HAP-1 (cell line): ENCODE results near the gene G6PD.
"Not testable (repeated sequence)": the region's sequence is repeated elsewhere in the genome, so short reads cannot be mapped to it uniquely, and the experiment has no call there.

Experiments
- DNase-seq, 2 experiments: peaks; one replicate each; pipeline ENCODE4 v3.0.0-alpha.2; 2016 to 2020; ENCODE audit warnings: low spot score in 2 of 2
- H3K27me3 ChIP-seq: fragments of 250-450 bp; sonication (Bioruptor Pico); 2 replicates; pipeline ENCODE4 v1.5.1; 2020; ENCODE audit warnings: low read depth, mild to moderate bottlenecking, moderate library complexity
- H3K36me3 ChIP-seq: fragments of 250-450 bp; sonication (Bioruptor Pico); replicated peaks from 2 replicates; pipeline ENCODE4 v1.5.1; 2020; ENCODE audit warnings: mild to moderate bottlenecking
- H3K4me1 ChIP-seq: fragments of 250-450 bp; sonication (Bioruptor Pico); 2 replicates; pipeline ENCODE4 v1.5.1; 2020; ENCODE audit warnings: mild to moderate bottlenecking
- H3K4me3 ChIP-seq: fragments of 250-450 bp; sonication (Bioruptor Pico); 2 replicates; pipeline ENCODE4 v1.5.1; 2020; ENCODE audit warnings: mild to moderate bottlenecking, moderate library complexity
- H3K9me3 ChIP-seq: fragments of 250-450 bp; sonication (Bioruptor Pico); 2 replicates; pipeline ENCODE4 v1.5.1; 2020; ENCODE audit warnings: mild to moderate bottlenecking, moderate library complexity
- in situ Hi-C: fragments of 300-500 bp; cut with MboI; formaldehyde crosslinking; loops from 3 replicates; pipeline ENCODE4 v1.14.3; 2020; ENCODE audit warnings: low sequenced_read_pairs, inconsistent platforms, mixed read lengths

The G6PD gene

DNA sequence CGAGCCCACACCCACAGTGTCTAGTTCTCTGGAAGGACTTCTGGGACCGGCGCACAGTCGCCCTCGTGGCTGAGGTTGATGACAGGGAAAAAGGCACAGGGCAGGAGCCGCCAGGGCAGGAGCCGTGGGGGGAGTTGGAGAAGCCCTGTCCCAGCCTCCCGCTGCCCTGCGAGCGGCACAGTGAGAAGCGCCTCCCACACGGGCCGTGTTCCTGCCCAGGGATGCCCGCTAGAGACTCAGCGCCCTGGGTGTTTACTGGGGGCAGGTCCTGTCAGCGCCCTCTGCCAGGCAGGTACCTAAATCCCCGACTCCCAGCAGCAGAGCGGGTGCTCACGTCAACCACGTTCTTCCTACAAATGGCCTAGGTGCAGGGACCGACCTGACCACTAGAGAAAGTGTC is 12.2 kb upstream of the G6PD start:
- not testable (repeated sequence) for H3K27me3 ChIP-seq, DNase-seq

DNA sequence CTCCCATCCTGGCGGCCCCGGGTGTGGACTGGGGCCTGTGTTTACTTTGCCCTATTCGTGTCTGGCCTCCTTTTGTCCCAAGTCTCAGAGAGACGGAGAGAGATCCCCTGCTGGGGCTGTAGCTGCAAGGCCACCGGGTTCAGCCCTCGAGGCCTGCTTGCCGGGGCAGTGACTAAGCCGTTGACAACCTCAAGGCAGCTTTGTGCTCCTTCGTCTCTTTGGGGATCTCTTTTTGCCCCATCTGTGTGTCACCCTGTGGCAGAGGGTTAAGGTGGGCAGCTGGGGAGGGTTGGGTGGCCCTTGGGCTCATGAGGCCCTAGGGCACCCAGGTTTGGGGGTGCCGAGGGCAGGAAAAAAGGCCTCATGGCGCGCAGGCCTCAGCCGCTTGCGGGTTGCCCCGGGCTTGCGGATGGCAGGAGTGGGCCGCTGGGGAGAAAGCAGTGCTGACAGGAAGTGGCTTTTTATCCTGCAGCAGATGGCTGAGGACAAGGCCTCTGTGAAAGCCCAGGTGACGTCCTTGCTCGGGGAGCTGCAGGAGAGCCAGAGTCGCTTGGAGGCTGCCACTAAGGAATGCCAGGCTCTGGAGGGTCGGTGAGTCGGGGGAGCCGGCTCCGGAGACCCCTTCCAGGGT is 11.5 kb upstream of the G6PD start:
- H3K4me1 ChIP-seq, DNase-seq, in situ Hi-C loops, H3K4me3 ChIP-seq, H3K9me3 ChIP-seq, H3K27me3 ChIP-seq: not testable (repeated sequence)
- H3K36me3 ChIP-seq: peaks cover 11% of the 10 kb centered on the region

More for the DNA sequence above, 12.2 kb upstream of the G6PD start:
- in situ Hi-C loops, H3K36me3 ChIP-seq, H3K4me1 ChIP-seq, H3K4me3 ChIP-seq, H3K9me3 ChIP-seq: not testable (repeated sequence)

DNA sequence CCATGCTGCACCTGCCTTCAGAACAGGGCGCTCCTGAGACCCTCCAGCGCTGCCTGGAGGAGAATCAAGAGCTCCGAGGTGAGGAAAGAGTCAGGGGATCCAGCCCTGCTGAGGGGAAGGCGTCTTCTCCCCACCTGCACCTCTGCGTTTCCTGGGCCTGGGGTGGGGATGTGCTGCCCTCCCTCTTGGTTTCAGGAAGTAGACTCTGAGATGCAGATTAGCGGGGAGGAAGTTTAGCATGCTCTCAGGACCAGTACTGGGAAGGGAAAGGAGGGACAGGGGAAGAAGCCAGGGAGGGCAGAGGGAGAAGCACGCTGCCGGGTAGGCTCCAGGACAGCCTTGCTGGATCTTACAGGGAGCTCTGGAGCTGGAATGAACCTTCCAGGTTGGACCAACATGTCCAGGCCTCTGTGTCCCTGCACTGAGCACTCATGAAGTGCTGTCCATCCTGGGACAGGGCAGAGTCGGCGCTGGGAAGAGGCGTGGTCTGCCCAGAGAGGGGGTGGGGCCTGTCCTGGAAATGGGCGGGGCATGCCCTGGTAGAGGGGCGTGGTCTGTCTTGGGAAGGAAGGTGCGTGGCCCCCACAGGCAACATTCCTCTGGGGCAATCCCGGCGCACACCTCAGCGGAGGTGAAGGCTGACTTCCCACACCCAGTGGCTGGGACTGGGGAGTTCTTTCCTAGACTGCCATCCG is 5.6 kb upstream of the G6PD start:
- H3K4me1 ChIP-seq, H3K9me3 ChIP-seq, DNase-seq, in situ Hi-C loops, H3K27me3 ChIP-seq, H3K4me3 ChIP-seq: not testable (repeated sequence)
- peaks cover 21% of the 10 kb centered on the region for H3K36me3 ChIP-seq

DNA sequence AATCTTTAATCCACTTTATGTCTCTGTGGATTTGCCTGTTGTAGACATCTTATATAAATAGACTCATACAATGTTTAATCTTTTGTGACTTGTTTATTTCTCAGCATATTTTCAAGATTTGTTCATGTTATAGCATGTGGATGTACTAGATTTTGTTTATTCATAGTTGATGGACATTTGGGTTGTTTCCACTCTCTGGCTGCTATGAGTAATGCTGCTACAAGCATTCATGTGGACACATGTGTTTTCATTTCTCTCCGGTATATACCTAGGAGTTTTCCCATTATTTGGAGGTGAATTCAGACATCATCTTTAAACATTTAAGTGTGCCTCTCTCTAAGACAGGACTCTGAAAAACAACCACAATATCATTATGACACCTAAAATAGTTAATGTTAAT is 3.1 kb upstream of the G6PD start:
- in situ Hi-C loops: loop anchor here (25.0 kb wide), 4 partner anchors 187 to 1587 kb away; partner anchors contain the start of genes FLNA, IRAK1 and MECP2
- peaks cover 25% of the 10 kb centered on the region for H3K36me3 ChIP-seq
- no peaks in the 10 kb centered on the region for H3K27me3 ChIP-seq
- no peaks in the 10 kb centered on the region for H3K9me3 ChIP-seq
- H3K4me3 ChIP-seq: no peak overlapping the region
- H3K4me1 ChIP-seq: peaks cover 6% of the 10 kb centered on the region
- no peak for DNase-seq

DNA sequence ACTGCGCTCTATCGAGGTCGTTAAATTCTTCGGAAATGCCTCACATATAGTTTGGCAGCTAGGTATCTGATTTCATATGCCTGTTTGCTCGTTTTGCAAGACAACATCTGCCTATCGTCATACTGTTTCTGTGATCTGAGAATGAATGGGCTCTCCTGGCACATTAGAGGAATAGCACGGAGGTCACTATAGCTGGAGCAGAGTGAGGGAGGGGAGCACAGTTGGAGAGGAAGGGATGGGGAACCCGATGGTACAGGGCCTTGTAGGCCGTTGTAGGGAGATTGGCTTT is 1.3 kb upstream of the G6PD start:
- Histone ChIP-seq H3K4me3 (peak overlapping the region; percentile 92), H3K4me1 (peaks cover 6% of the 10 kb centered on the region), H3K27me3 (no peaks in the 10 kb centered on the region), H3K36me3 (peaks cover 31% of the 10 kb centered on the region), H3K9me3 (no peaks in the 10 kb centered on the region)
- DNase-seq: no peak
- in situ Hi-C loops: loop anchor here (25.0 kb wide), 4 partner anchors 186 to 1586 kb away; partner anchors contain the start of genes FLNA, IRAK1 and MECP2

DNA sequence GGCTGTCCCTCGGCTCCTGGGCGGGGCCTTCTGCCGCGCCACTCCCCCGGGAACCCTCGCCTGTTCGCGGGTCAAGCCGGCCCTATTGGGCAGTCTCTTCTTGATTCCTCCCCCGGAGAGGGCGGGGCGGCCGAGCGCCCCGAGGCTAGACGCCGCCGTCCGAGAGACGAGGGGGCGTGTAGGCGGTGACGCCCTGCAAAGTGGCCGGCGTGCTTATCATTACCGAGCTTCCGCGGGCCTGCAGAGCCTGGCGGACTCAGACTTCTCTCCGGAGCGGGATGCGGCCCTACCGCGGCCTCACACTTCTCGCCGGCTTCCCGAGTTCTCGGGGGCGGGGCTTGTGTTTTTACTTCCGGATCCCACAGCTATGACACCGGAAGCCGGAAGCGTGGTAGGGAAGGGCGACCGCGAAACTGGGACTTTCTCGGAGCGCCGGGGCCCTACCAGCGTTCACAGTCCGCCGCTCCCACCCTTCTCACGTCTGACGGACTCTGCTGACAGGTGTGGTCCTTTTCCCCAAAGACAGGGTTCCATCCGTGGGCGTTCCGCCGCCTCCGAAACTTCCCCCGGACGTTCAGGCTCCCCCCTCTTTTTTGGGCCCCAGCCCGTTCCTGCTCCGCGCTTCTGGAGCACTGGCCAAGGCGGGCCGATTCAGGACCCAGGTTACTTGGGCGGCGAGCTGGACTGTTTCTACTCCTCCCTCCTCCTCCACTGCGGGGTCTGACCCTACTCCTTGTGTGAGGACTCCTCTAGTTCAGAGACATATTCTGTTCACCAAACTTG is 790 bp upstream of the G6PD start, which contains the start of gene IKBKG:
Gene IKBKG (plus strand): TSS at position 376 of the 783 bp plus-strand sequence. CDS start 4,383 bp downstream, outside the sequence.
- peaks cover 6% of the 10 kb centered on the region for H3K4me1 ChIP-seq
- in situ Hi-C loops: loop anchor here (25.0 kb wide), 4 partner anchors 185 to 1585 kb away; partner anchors contain the start of genes FLNA, IRAK1 and MECP2
- DNase-seq: peak; percentile 88 to 98

DNA sequence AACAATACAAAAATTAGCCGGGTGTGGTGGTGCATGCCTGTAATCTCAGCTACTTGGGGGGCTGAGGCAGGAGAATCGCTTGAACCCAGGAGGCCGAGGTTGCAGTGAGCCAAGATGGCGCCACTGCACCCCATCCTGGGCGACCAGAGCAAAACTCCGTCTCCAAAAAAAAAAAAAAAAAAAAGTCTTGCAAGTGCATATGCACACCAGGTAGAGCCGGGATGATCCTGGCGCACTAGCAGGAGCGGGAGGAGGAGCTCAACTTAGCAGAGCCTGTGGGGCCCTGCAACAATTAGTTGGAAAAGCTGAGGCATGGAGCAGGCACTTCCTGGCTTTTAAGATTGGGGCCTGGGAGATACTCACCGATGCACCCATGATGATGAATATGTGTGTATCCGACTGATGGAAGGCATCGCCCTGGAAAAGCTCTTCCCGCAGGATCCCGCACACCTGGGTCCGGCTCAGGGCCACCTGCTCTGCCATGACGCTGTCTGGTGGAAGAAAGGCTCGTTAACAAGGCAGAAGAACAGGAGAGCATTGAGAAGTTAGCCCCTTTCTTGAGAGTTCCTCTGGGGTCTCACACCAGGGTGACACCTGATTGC is 872 bp downstream of the G6PD start:
- Histone ChIP-seq H3K27me3 (no peaks in the 10 kb centered on the region), H3K9me3 (no peaks in the 10 kb centered on the region), H3K4me1 (peaks cover 9% of the 10 kb centered on the region), H3K4me3 (peak overlapping the region; percentile 92), H3K36me3 (peaks cover 45% of the 10 kb centered on the region)
- DNase-seq: no peak
- in situ Hi-C loops: loop anchor here (25.0 kb wide), 4 partner anchors 183 to 1583 kb away; partner anchors contain the start of genes FLNA, IRAK1 and MECP2

More for the DNA sequence above, 790 bp upstream of the G6PD start, which contains the start of gene IKBKG:
- H3K9me3 ChIP-seq: no peaks in the 10 kb centered on the region
- H3K4me3 ChIP-seq: peak within 1 kb of the TSS; percentile 92
- H3K36me3 ChIP-seq: peaks cover 36% of the 10 kb centered on the region
- H3K27me3 ChIP-seq: no peaks in the 10 kb centered on the region

DNA sequence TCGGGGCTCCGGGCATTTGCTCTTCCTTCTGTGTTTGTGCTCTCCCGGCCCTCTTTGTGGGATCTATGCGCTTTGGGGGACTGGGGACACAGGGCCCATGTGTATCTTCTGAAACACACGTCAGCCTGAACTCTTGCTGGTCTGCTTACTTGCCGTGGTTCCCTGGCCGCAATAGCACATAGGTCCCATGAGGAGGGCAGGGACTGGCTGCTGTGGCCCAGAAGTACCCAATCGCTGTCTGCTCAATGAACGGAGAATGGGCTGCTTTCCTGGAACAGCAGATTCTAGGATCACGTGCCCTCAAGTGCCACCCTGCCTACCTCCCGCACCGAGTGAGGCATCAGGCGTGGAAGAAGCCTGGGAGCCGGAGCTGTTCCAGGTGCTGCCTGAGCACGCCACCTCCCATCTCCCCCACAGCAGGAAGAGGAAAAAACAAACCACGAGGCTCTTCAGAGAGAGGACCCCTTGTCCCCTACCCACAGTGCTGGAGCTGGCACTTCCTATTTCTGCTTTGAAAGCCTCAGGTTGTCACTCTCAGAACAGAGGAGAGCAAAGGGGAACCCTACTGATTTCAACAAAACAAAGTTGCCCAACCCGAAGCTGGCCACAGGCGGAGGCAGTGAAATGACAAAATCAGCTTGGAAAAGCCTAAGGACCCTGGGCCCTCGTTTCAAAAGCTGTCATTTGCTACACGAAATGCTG is 3.8 kb downstream of the G6PD start:
- in situ Hi-C loops: loop anchor here (25.0 kb wide), 4 partner anchors 181 to 1581 kb away; partner anchors contain the start of genes FLNA, IRAK1 and MECP2

DNA sequence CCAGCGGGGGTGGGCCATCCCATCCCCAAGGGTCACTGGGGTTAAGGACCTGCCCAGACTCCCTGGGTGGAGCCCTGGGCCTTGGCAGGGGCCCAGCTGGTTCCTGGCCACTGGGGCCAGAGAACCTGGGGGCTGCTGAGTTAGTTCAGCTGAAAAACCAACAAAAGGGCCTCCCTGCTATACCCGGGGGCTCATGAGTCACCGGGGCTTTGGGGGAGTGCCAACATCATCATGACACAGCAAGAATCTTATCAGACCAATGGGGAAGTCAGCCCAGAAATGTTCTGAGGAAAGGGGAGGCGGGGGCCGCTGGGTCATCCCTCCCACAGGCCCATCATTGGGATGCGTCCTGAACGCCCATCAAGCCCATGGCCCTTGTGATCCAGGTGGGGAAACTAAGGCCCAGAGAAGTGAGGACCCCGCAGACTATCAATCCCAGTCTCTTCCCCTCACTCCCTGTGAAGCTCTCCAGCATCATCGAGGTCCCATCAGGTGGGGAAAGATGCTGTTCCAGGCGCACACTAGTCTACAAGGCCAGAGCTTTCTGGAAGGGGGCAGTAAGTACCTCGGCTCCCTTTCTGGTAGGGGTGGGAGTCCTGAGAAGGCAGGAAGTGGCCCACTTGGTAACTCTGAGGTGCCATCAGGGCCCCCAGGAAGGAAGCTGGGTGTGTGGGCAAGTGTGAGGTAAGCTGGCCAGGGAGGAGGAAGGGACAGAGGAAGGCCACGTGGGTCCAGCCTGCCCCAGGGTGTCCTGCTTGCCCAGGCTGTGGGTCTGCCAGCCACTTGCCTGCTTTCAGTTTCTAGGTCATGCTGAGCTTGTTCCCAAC is 4.5 kb downstream of the G6PD start:
- Histone ChIP-seq H3K4me3 (no peak overlapping the region), H3K36me3 (peaks cover 47% of the 10 kb centered on the region), H3K4me1 (peaks cover 9% of the 10 kb centered on the region), H3K9me3 (no peaks in the 10 kb centered on the region), H3K27me3 (no peaks in the 10 kb centered on the region)
- DNase-seq: no peak
- in situ Hi-C loops: loop anchor here (25.0 kb wide), 4 partner anchors 180 to 1580 kb away; partner anchors contain the start of genes FLNA, IRAK1 and MECP2

More for the DNA sequence above, 3.8 kb downstream of the G6PD start:
- H3K27me3 ChIP-seq: no peaks in the 10 kb centered on the region
- H3K9me3 ChIP-seq: no peaks in the 10 kb centered on the region
- peaks cover 9% of the 10 kb centered on the region for H3K4me1 ChIP-seq
- peaks cover 47% of the 10 kb centered on the region for H3K36me3 ChIP-seq
- no peak for DNase-seq
- H3K4me3 ChIP-seq: no peak overlapping the region

DNA sequence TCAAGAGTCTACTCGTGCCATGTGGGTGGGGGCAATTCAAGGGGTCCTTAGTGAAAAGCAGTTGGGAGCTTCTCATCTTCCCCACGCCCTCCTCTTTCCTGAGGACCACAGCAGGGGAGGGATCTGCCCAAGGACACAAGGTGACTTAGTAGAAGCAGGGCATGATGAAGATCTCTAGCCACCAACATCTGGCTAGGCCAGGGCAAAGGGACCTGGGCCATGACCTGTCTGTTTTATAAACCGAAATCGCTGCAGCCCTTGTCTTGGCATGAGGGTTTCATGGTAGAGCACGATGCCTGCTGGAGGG is 5.1 kb downstream of the G6PD start:
- Histone ChIP-seq H3K36me3 (peaks cover 47% of the 10 kb centered on the region), H3K27me3 (no peaks in the 10 kb centered on the region), H3K4me3 (no peak overlapping the region), H3K9me3 (no peaks in the 10 kb centered on the region), H3K4me1 (peaks cover 9% of the 10 kb centered on the region)
- in situ Hi-C loops: loop anchor here (25.0 kb wide), 4 partner anchors 179 to 1579 kb away; partner anchors contain the start of genes FLNA, IRAK1 and MECP2
- DNase-seq: no peak

DNA sequence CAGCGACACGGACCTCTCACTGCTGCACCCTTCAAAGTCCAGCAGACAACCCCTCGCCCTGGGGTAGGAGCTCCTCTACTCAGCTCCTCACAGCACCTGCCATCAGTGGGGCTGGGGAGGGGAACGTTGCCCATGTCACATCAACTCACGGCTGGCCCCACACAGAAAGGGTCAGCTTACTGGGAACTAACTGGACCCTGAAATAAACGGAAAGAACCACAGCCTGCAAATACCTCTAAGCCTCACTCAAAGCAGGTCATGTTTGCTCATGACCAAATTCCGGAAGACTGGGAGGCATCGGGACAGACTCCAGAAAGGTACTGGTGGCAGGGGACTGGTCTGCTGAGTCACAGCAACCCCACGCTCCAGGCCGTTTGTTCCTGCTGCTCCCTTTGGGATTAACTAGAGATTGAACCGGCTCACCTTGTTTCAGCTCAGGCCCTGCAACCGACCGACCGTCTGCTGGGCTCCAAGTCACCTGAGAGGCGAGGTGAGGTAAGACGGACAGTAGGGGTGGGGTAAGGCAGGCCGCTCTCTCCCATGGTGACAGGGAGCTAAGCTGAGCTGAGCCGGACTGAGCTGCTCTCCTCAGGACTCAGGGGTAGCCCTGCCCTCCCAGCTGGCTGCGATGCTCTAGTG is 5.6 kb downstream of the G6PD start:
- in situ Hi-C loops: loop anchor here (25.0 kb wide), 4 partner anchors 179 to 1579 kb away; partner anchors contain the start of genes FLNA, IRAK1 and MECP2
- Histone ChIP-seq H3K36me3 (peaks cover 47% of the 10 kb centered on the region), H3K9me3 (no peaks in the 10 kb centered on the region), H3K4me3 (no peak overlapping the region), H3K4me1 (peaks cover 6% of the 10 kb centered on the region), H3K27me3 (no peaks in the 10 kb centered on the region)
- DNase-seq: no peak

DNA sequence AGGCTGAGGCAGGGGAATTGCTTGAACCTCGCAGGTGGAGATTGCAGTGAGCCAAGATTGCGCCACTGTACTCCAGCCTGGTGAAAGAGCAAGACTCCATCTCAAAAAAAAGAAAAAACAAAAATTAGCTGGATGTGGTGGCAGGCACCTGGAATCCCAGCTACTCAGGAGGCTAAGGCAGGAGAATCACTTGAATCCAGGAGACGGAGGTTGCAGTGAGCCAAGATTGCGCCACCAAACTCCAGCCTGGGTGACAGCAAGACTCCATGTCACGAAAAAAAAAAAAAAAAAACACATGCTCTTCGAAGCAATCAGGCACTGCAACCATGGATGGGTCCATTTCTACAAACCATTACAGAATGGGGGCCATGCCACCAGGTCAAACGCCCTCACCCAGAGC is 6.3 kb downstream of the G6PD start:
- H3K9me3 ChIP-seq, H3K4me3 ChIP-seq, DNase-seq, H3K27me3 ChIP-seq, H3K4me1 ChIP-seq: not testable (repeated sequence)
- peaks cover 50% of the 10 kb centered on the region for H3K36me3 ChIP-seq
- in situ Hi-C loops: loop anchor here (25.0 kb wide), 4 partner anchors 178 to 1578 kb away; partner anchors contain the start of genes FLNA, IRAK1 and MECP2
